ENCODE results near the gene NUCB2. TPM values are rescaled to one million over a fixed set of nuclear protein-coding genes. Genes with fewer than 3 reads are reported as not detected.
A peak's percentile ranks its signal among the peaks of the same experiment; 100 is the strongest.
"Not testable (repeated sequence)": the region's sequence is repeated elsewhere in the genome, so short reads cannot be mapped to it uniquely, and the experiment has no call there.

The NUCB2 gene
- total RNA-seq: 99.7 TPM
- long read RNA-seq, transcript NUCB2-208 (14 exons, 2,274 nt): major isoform, 73 of 166 reads
- long read RNA-seq, partial matches to known transcripts: 9 of 166 reads
- long read RNA-seq, other reads (novel, unspliced or antisense): 82 of 166 reads

GRCh38 chr11:17276236-17277023 is at the start of gene NUCB2:
Gene NUCB2 (plus strand): TSS chr11:17276739. CDS start chr11:17295324, 18,585 bp downstream.
- ATAC-seq (ENCODE audit: poor library complexity): peak; percentile 99
- intact Hi-C loops (cut with DNase I): no loop called here

GRCh38 chr11:17228186-17228925 is 48.2 kb upstream of the NUCB2 start:
- DNase-seq; intact Hi-C loops (cut with DNase I); ATAC-seq (ENCODE audit: poor library complexity): not testable (repeated sequence)

More at GRCh38 chr11:17276236-17277023, at the start of gene NUCB2:
- DNase-seq: peak; percentile 99

GRCh38 chr11:17229481-17230152 is 46.9 kb upstream of the NUCB2 start:
- ATAC-seq (ENCODE audit: poor library complexity) (no peak), DNase-seq (no peak)
- intact Hi-C loops (cut with DNase I): loop anchor here (5.0 kb wide), 1 partner anchor 273 kb away; no protein-coding TSS in a partner anchor

GRCh38 chr11:17230867-17231851 is 45.4 kb upstream of the NUCB2 start:
- no peak for DNase-seq
- intact Hi-C loops (cut with DNase I): loop anchor here (5.0 kb wide), 1 partner anchor 271 kb away; no protein-coding TSS in a partner anchor

GRCh38 chr11:17233101-17233500 is 43.4 kb upstream of the NUCB2 start:
- intact Hi-C loops (cut with DNase I): loop anchor here (5.0 kb wide), 1 partner anchor 269 kb away; no protein-coding TSS in a partner anchor
- ATAC-seq (ENCODE audit: poor library complexity) (no peak), DNase-seq (no peak)

More at GRCh38 chr11:17230867-17231851, 45.4 kb upstream of the NUCB2 start:
- no peak for ATAC-seq (ENCODE audit: poor library complexity)

- intact Hi-C loops (cut with DNase I): no loop called here
- ATAC-seq (ENCODE audit: poor library complexity) (no peak), DNase-seq (no peak)
Measured at GRCh38 chr11:17238377-17238776, 38.2 kb upstream of the NUCB2 start.

GRCh38 chr11:17239927-17240326 is 36.6 kb upstream of the NUCB2 start:
- intact Hi-C loops (cut with DNase I); DNase-seq; ATAC-seq (ENCODE audit: poor library complexity): not testable (repeated sequence)

- intact Hi-C loops (cut with DNase I): no loop called here
- no peak for ATAC-seq (ENCODE audit: poor library complexity)
- DNase-seq: no peak
Measured at GRCh38 chr11:17240780-17241179, 35.8 kb upstream of the NUCB2 start.

- DNase-seq; ATAC-seq (ENCODE audit: poor library complexity); intact Hi-C loops (cut with DNase I): not testable (repeated sequence)
Measured at GRCh38 chr11:17242954-17243353, 33.6 kb upstream of the NUCB2 start.

GRCh38 chr11:17244046-17244445 is 32.5 kb upstream of the NUCB2 start:
- intact Hi-C loops (cut with DNase I): no loop called here
- ATAC-seq (ENCODE audit: poor library complexity): no peak
- no peak for DNase-seq

- no peak for DNase-seq
Measured at GRCh38 chr11:17250561-17251350, 25.8 kb upstream of the NUCB2 start.

GRCh38 chr11:17252704-17253103 is 23.8 kb upstream of the NUCB2 start:
- intact Hi-C loops (cut with DNase I): no loop called here
- DNase-seq: no peak
- no peak for ATAC-seq (ENCODE audit: poor library complexity)

More at GRCh38 chr11:17250561-17251350, 25.8 kb upstream of the NUCB2 start:
- no peak for ATAC-seq (ENCODE audit: poor library complexity)
- intact Hi-C loops (cut with DNase I): no loop called here

- intact Hi-C loops (cut with DNase I): no loop called here
- no peak for DNase-seq
- no peak for ATAC-seq (ENCODE audit: poor library complexity)
Measured at GRCh38 chr11:17256512-17256911, 20.0 kb upstream of the NUCB2 start.

- intact Hi-C loops (cut with DNase I): no loop called here
- no peak for ATAC-seq (ENCODE audit: poor library complexity)
Measured at GRCh38 chr11:17257196-17257595, 19.3 kb upstream of the NUCB2 start.

GRCh38 chr11:17258670-17259069 is 17.9 kb upstream of the NUCB2 start:
- intact Hi-C loops (cut with DNase I): no loop called here
- ATAC-seq (ENCODE audit: poor library complexity): no peak
- no peak for DNase-seq

More at GRCh38 chr11:17257196-17257595, 19.3 kb upstream of the NUCB2 start:
- no peak for DNase-seq

- ATAC-seq (ENCODE audit: poor library complexity) (no peak), DNase-seq (no peak)
- intact Hi-C loops (cut with DNase I): no loop called here
Measured at GRCh38 chr11:17259519-17259918, 17.0 kb upstream of the NUCB2 start.

GRCh38 chr11:17260020-17260419 is 16.5 kb upstream of the NUCB2 start:
- intact Hi-C loops (cut with DNase I): no loop called here
- ATAC-seq (ENCODE audit: poor library complexity) (no peak), DNase-seq (no peak)

All from Right ventricle myocardium superior (tissue), 1 donor.